Fibroblast of upper back skin (primary cell): ENCODE results near the gene HDHD3.
"Not testable (repeated sequence)": the region's sequence is repeated elsewhere in the genome, so short reads cannot be mapped to it uniquely, and the experiment has no call there.

Experiments
- DNase-seq: peaks from one replicate; pipeline ENCODE4 v3.0.0-alpha.2; 2013

The HDHD3 gene

GRCh38 chr9:113388833-113389232, 12.0 kb upstream of the HDHD3 start:
- no peak for DNase-seq

GRCh38 chr9:113387560-113388230, 10.9 kb upstream of the HDHD3 start:
- DNase-seq = no peak

DNA sequence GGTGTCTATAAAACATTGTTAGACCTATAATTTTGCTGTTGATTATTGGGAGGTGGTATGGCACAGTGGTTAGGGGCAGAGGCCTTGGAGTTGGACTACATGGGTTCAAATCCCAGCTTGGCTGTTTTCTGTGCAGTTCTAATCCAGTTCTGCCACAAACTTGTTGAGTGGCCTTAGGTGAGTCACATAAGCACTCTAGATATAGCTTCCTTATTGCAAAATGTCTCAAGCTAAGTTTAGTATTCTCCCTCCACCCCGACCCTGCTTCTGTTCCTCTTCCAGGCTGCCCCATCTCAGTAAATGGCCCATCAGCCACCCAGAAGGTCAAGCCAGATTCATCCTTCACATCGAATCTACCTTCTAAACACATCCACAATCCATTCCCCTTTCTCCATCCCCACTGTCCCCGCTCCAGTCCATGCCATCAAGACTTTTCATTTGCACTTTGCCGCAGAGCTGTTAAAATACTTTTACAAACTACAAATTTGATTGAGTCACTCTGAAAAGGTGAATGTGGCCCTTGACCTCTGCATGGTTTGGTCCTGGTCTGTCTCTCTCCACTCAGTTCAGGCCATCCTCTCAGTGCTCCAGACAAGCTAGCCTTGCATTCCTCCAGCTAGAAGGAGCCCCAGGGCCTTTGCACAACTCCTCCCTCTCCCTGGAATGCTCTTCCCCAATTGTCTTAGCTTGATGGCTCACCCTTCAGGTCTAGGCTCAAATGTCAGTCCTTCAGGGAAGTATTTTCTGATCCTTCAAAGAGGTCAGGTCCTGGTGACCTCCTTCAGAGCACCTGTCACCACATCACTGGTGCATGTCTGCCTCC, 10.0 kb upstream of the HDHD3 start:
- no peak for DNase-seq

GRCh38 chr9:113381909-113382411, 5.2 kb upstream of the HDHD3 start:
- no peak for DNase-seq

DNA sequence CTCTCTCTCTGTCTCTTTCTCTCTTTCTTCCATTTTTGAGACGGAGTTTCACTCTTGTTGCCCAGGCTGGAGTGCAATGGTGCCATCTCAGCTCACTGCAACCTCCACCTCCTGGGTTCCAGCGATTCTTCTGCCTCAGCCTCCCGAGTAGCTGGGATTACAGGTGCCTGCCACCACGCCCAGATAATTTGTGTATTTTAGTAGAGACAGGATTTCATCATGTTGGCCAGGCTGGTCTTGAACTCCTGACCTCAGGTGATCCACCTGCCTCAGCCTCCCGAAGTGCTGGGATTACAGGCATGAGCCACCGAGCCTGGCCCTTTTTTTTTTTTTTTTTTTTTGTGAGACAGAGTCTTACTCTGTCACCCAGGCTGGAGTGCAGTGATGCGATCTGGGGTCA, 4.7 kb upstream of the HDHD3 start:
- not testable (repeated sequence) for DNase-seq

- DNase-seq = no peak
These were observed 4.1 kb upstream of the HDHD3 start for GRCh38 chr9:113380869-113381378.

DNA sequence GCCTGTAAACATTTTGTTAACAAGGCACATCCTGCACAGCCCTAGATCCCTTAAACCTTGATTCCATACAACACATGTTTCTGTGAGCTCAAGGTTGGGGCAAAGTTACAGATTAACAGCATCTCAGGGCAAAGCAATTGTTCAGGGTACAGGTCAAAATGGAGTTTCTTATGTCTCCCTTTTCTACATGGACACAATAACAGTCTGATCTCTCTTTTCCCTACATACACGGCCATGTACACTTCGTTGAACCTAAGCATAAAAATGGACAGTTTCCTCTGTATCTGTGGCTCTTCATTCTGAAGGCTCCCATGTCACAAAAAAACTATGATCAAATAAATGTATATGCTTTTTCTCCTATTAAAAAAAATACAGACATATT, 3.0 kb upstream of the HDHD3 start:
- DNase-seq = not testable (repeated sequence)

GRCh38 chr9:113379094-113379828, 2.5 kb upstream of the HDHD3 start:
- DNase-seq = not testable (repeated sequence)

DNA sequence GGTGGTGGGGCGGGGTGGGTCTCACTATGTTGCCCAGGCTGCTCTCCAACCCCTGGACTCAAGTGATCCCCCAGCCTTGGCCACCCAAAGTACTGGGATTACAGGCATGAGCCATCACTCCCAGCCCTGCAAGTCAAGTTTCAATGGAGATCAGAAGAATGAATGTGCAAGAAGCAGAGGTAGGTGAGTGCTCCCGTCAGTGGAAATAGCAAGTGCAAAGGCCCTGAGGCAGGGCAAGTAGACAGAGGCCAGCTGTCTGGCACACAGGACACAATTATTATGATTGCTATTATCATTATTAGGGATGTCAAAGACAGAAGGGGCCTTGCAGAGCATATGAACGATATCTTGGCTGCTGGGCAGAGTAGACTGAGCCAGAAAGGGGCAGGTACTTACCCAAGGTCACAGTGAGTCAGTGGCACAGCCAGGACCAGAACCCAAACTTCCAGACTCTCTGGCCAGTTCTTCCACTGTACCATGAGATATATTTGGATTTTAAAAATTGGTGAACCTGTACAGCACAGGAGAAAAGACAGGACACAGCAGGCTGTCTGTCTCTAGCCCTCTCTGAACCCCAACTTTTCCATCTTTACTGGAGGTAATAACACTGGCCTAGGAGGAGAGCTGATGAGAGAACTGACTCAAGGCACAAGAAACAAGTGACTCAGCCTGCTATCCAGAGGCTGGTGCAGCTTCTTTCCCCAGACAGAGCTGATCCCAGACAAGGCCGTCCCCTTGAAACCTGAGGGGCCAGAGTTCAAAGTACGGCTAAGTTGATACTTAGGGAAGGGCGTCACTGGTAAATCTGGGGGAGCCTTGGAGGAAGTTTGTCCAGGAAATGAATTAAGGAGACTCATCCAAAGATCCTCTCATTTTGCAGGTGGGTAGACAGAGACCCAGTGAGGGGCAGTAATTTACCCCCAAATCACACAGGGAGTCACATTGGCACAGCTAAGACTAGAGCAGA, 1.4 kb downstream of the HDHD3 start:
- DNase-seq = no peak

DNA sequence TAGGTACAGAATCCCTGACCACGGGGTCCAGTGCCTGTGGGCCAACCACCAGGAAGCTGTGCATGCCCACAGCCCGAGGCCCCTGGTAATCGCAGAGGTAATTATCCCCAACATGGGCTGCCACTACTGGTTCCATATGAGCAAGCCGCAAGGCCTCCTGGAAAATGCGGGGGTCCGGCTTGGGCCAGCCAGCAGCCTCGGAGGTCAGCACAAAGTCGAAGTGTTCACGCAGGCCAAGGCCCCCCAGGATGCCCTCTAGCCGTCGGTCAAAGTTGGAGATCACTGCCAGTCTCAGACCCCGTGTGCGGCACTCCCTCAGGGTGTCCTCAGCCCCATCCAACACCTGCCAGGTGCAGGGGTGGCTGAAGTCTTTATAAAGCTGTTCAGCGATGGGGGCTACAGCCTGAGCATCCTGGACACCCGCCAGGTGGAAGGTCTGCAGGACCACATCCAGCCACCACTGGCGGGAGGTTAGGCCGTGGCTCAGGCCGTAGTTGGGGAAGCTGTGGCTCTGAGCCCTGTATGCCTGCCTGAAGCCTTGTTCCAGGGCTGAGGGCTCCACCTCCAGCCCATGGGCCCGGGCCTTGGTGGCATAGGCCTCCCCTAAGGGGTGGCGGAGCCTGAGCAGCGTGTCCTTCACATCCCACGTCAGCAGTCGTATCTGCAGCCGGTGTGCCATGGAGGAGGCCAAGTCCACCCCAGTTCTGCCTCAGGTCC, 3.0 kb downstream of the HDHD3 start:
- no peak for DNase-seq

DNA sequence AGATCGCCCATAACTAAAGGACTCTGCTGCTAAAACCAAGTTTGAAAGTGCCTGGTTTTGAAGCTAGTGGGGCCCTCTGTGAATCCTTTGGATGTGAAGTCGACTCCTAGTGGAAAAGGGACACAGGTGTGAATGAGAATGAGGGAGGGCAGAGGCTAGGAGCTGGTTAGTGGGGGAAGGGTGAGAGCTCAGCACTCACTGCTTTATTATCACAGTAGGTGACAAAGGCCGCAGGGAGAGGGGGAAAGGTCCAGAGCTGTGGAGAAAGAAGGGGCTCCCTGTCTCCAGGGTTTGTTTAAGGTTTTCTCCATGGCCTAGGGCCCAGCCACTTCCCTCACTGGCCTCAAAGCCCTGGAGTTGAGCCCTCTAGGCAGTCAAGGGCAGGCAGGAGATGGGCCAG, 3.5 kb downstream of the HDHD3 start:
- DNase-seq = no peak

DNA sequence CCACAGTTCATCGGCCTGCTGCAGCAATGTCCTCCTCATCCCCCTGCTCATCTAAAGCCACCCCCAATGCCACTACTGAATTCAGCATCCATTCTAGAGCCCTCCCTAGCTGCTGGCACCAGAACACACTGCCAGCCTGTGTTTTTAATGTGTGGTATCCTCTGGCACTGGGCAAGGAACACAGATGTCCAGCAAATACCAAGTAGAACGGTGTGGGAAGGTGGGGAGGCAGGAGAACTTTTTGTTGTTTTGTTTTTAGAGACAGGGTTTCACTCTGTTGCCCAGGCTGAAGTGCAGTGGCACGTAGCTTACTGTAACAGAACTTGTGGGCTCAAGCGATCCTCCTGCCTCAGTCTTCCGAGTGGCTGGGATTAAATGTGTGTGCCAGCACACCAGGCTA, 4.7 kb downstream of the HDHD3 start:
- no peak for DNase-seq

- DNase-seq = no peak
These were observed 5.9 kb downstream of the HDHD3 start for GRCh38 chr9:113370806-113371325.

GRCh38 chr9:113369855-113370140, 7.0 kb downstream of the HDHD3 start:
- no peak for DNase-seq

- no peak for DNase-seq
These were observed 7.6 kb downstream of the HDHD3 start for GRCh38 chr9:113368982-113369854.

- DNase-seq = no peak
These were observed 8.3 kb downstream of the HDHD3 start for GRCh38 chr9:113368348-113368981.

GRCh38 chr9:113365652-113366051, 11.1 kb downstream of the HDHD3 start:
- not testable (repeated sequence) for DNase-seq

GRCh38 chr9:113364951-113365350, 11.8 kb downstream of the HDHD3 start:
- DNase-seq = no peak

GRCh38 chr9:113363336-113363735, 13.4 kb downstream of the HDHD3 start:
- no peak for DNase-seq
